CD14-positive monocyte (primary cell): ENCODE data around the gene ACACB. TPM values are rescaled to one million over a fixed set of nuclear protein-coding genes. Genes with fewer than 3 reads are reported as not detected.

ENCODE experiments used
- DNase-seq, 3 donors: peaks; one replicate each; pipeline ENCODE4 v3.0.0-alpha.2; 2011 to 2022
- H2AFZ ChIP-seq: 2 replicates; pipeline ENCODE4 v1.6.0; 2012; ENCODE audit warnings: mild to moderate bottlenecking, low read depth, low read length, inconsistent platforms; ENCODE audit not compliant: insufficient read depth, poor library complexity, severe bottlenecking
- H3K27ac ChIP-seq, 2 donors: 1 replicate in 1 of 2; 2 replicates in 1 of 2; pipeline ENCODE4 v1.5.1; 2012 to 2013; ENCODE audit warnings: low read length in 2 of 2, control low read depth in 1 of 2, inconsistent platforms in 1 of 2, low read depth in 1 of 2, mild to moderate bottlenecking in 1 of 2
- H3K27me3 ChIP-seq, 2 donors: one replicate each; pipeline versions ENCODE4 v1.6.0 to v1.6.1; 2011 to 2013; ENCODE audit warnings: low read length in 2 of 2; ENCODE audit not compliant: control insufficient read depth in 2 of 2, insufficient read depth in 2 of 2
- H3K36me3 ChIP-seq, 2 donors: replicated peaks in 1 of 2; 1 replicate in 1 of 2; 2 replicates in 1 of 2; pipeline versions ENCODE4 v1.5.1 to v1.6.1; 2012 to 2013; ENCODE audit warnings: low read length in 2 of 2, control low read depth in 1 of 2, inconsistent platforms in 1 of 2, mild to moderate bottlenecking in 1 of 2; ENCODE audit not compliant: insufficient read depth in 2 of 2, control insufficient read depth in 1 of 2
- H3K4me1 ChIP-seq, 2 donors: 1 replicate in 1 of 2; 2 replicates in 1 of 2; pipeline versions ENCODE4 v1.5.1 to v1.6.1; 2012 to 2013; ENCODE audit warnings: low read length in 2 of 2, control low read depth in 1 of 2, inconsistent platforms in 1 of 2, mild to moderate bottlenecking in 1 of 2, moderate library complexity in 1 of 2; ENCODE audit not compliant: insufficient read depth in 2 of 2, control insufficient read depth in 1 of 2
- H3K4me2 ChIP-seq: replicated peaks from 2 replicates; pipeline ENCODE3; 2012; ENCODE audit warnings: low read length, moderate library complexity, mild to moderate bottlenecking; ENCODE audit not compliant: poor library complexity, severe bottlenecking; ENCODE audit errors: extremely low read depth
- H3K4me3 ChIP-seq, 3 experiments: fragments of 200-600 bp in 1 of 3; sonication (generic) in 1 of 3; replicated peaks in 1 of 3; 1 replicate in 2 of 3; 2 replicates in 1 of 3; pipeline ENCODE4 v1.5.1; 2011 to 2013; ENCODE audit warnings: low read length in 3 of 3, mild to moderate bottlenecking in 3 of 3, control low read depth in 2 of 3, low read depth in 2 of 3, inconsistent platforms in 1 of 3, moderate library complexity in 1 of 3
- H3K79me2 ChIP-seq: 2 replicates; pipeline ENCODE4 v1.6.0; 2012; ENCODE audit warnings: mild to moderate bottlenecking, control low read depth, inconsistent platforms, low read length, moderate library complexity; ENCODE audit not compliant: insufficient read depth
- H3K9ac ChIP-seq: 2 replicates; pipeline ENCODE4 v1.6.0; 2017; ENCODE audit warnings: low read length, mild to moderate bottlenecking; ENCODE audit not compliant: insufficient read depth, poor library complexity, severe bottlenecking
- H3K9me3 ChIP-seq, 2 donors: replicated peaks in 1 of 2; 1 replicate in 1 of 2; 2 replicates in 1 of 2; pipeline versions ENCODE4 v1.5.1 to v1.6.1; 2012 to 2013; ENCODE audit warnings: low read length in 2 of 2, control low read depth in 1 of 2; ENCODE audit not compliant: control insufficient read depth in 1 of 2, insufficient read depth in 1 of 2
- H4K20me1 ChIP-seq: 2 replicates; pipeline ENCODE4 v1.6.0; 2012; ENCODE audit warnings: mild to moderate bottlenecking, low read length, control low read depth, moderate library complexity; ENCODE audit not compliant: insufficient read depth
- H3K27ac Mint-ChIP-seq, 7 donors: one replicate each; pipeline ENCODE4 v1.8.0; 2020; ENCODE audit warnings: mild to moderate bottlenecking in 7 of 7, mixed read lengths in 7 of 7, moderate library complexity in 6 of 7, inconsistent platforms in 2 of 7
- H3K27me3 Mint-ChIP-seq, 3 donors: one replicate each; pipeline ENCODE4 v1.8.0; 2021 to 2022; ENCODE audit warnings: low read depth in 3 of 3, mild to moderate bottlenecking in 3 of 3, mixed read lengths in 3 of 3, moderate library complexity in 3 of 3, inconsistent platforms in 1 of 3
- H3K36me3 Mint-ChIP-seq, 2 donors: one replicate each; pipeline ENCODE4 v1.8.0; 2020; ENCODE audit warnings: mixed read lengths in 2 of 2, inconsistent platforms in 1 of 2, mild to moderate bottlenecking in 1 of 2
- H3K4me1 Mint-ChIP-seq: one replicate; pipeline ENCODE4 v1.8.0; 2020; ENCODE audit warnings: mild to moderate bottlenecking, mixed read lengths
- H3K4me3 Mint-ChIP-seq, 2 donors: one replicate each; pipeline ENCODE4 v1.8.0; 2020; ENCODE audit warnings: mild to moderate bottlenecking in 2 of 2, mixed read lengths in 2 of 2, moderate library complexity in 1 of 2
- H3K9me3 Mint-ChIP-seq, 7 donors: one replicate each; pipeline ENCODE4 v1.8.0; 2020 to 2022; ENCODE audit warnings: mixed read lengths in 7 of 7, mild to moderate bottlenecking in 6 of 7, moderate library complexity in 6 of 7, inconsistent platforms in 2 of 7
- CTCF ChIP-seq: fragments of 200-600 bp; IDR thresholded peaks from one replicate; pipeline ENCODE4 v1.8.0; 2022; ENCODE audit warnings: antibody characterized with exemption, mild to moderate bottlenecking
- WGBS: methylation state at CpG from one replicate; pipeline ENCODE4 v1.1.5; 2013; ENCODE audit warnings: missing lambda C conversion rate; ENCODE audit not compliant: insufficient coverage; 5-methylcytosine and 5-hydroxymethylcytosine counted together
- intact Hi-C, 2 donors: fragments of 100-400 bp; cut with micrococcal nuclease; formaldehyde crosslinking; loops; one replicate each; pipeline versions ENCODE4 v1.15.0 to v1.15.1; 2023
- polyA plus RNA-seq, 3 donors: library from polyadenylated mRNA; depleted of rRNA in 1 of 3; unstranded in 2 of 3; stranded (reverse) in 1 of 3; fragments of 300-500 nt in 2 of 3; fragments of >200 nt in 1 of 3; fragmentation: Illumina TruSeq in 2 of 3; gene quantifications; 1 replicate in 2 of 3; 2 replicates in 1 of 3; pipeline ENCODE4 v1.2.3, GENCODE V29; 2012 to 2021

Gene ACACB
- polyA plus RNA-seq, 3 donors = 0.14 to 5.0 (median 1.9) TPM

GRCh38 chr12:109084425-109084824 lies 32.0 kb upstream of the ACACB start:
- H2AFZ ChIP-seq = no peak overlapping the region
- no peak for TF ChIP-seq CTCF
- H3K79me2 ChIP-seq = no peaks in the 10 kb centered on the region
- no peak overlapping the region for H3K9ac ChIP-seq
- H3K27ac ChIP-seq = no peak overlapping the region
- Mint-ChIP-seq H3K36me3 (peaks cover 76 to 80% of the 10 kb centered on the region in 2 donors), H3K4me3 (no peak overlapping the region), H3K9me3 (no peaks in the 10 kb centered on the region), H3K27me3 (no peaks in the 10 kb centered on the region), H3K27ac (no peak overlapping the region), H3K4me1 (no peaks in the 10 kb centered on the region)
- intact Hi-C loops = loop anchor here in 1 of 2 donors (10.0 kb wide), 1 partner anchor 120 kb away; no protein-coding TSS in a partner anchor
- H3K27me3 ChIP-seq = no peaks in the 10 kb centered on the region
- no peak overlapping the region for H3K4me2 ChIP-seq
- H3K9me3 ChIP-seq = no peaks in the 10 kb centered on the region
- no peak overlapping the region for H3K4me3 ChIP-seq
- H4K20me1 ChIP-seq = no peaks in the 10 kb centered on the region
- peaks cover 76 to 93% of the 10 kb centered on the region in 2 donors for H3K36me3 ChIP-seq
- WGBS = no CpG with 5 or more reads among the region's 2 CpGs
- no peaks in the 10 kb centered on the region for H3K4me1 ChIP-seq
- no peak for DNase-seq

- H3K9ac ChIP-seq = no peak overlapping the region
- no peak overlapping the region for H3K4me3 ChIP-seq
- Mint-ChIP-seq H3K27ac (no peak overlapping the region), H3K4me1 (no peaks in the 10 kb centered on the region), H3K27me3 (peaks cover 0 to 2% (median 0%) of the 10 kb centered on the region in 3 donors), H3K36me3 (peaks cover 69 to 79% of the 10 kb centered on the region in 2 donors), H3K9me3 (no peaks in the 10 kb centered on the region), H3K4me3 (no peak overlapping the region)
- no peak overlapping the region for H3K27ac ChIP-seq
- no peaks in the 10 kb centered on the region for H3K79me2 ChIP-seq
- 97% methylated on average over 11 of the region's 11 CpGs for WGBS
- peaks cover 78 to 90% of the 10 kb centered on the region in 2 donors for H3K36me3 ChIP-seq
- H3K9me3 ChIP-seq = no peaks in the 10 kb centered on the region
- no peak overlapping the region for H3K4me2 ChIP-seq
- H3K27me3 ChIP-seq = no peaks in the 10 kb centered on the region
- H3K4me1 ChIP-seq = no peaks in the 10 kb centered on the region
- H4K20me1 ChIP-seq = no peaks in the 10 kb centered on the region
- TF ChIP-seq CTCF = no peak
- no peak overlapping the region for H2AFZ ChIP-seq
- intact Hi-C loops = loop anchor here in 1 of 2 donors (10.0 kb wide), 1 partner anchor 121 kb away; no protein-coding TSS in a partner anchor
- no peak for DNase-seq
Observed at GRCh38 chr12:109085590-109085989, 30.8 kb upstream of the ACACB start.
